BLaER1 (cell line): Measurements from ENCODE around the gene NOS1.
"Not testable (repeated sequence)": the region's sequence is repeated elsewhere in the genome, so short reads cannot be mapped to it uniquely, and the experiment has no call there.

ENCODE experiments used
- H3K27ac ChIP-seq: shearing (Covaris generic); formaldehyde crosslinking; 2 replicates; pipeline ENCODE4 v1.8.1; 2022
- H3K27me3 ChIP-seq: shearing (Covaris generic); formaldehyde crosslinking; 2 replicates; pipeline ENCODE4 v1.8.1; 2022
- H3K36me3 ChIP-seq: shearing (Covaris generic); formaldehyde crosslinking; 2 replicates; pipeline ENCODE4 v1.8.1; 2022
- H3K4me1 ChIP-seq: shearing (Covaris generic); formaldehyde crosslinking; 2 replicates; pipeline ENCODE4 v1.8.1; 2022
- H3K4me2 ChIP-seq: shearing (Covaris generic); formaldehyde crosslinking; 2 replicates; pipeline ENCODE4 v1.8.1; 2022
- H3K4me3 ChIP-seq: shearing (Covaris generic); formaldehyde crosslinking; 2 replicates; pipeline ENCODE4 v1.8.1; 2022
- H3K9ac ChIP-seq: shearing (Covaris generic); formaldehyde crosslinking; 2 replicates; pipeline ENCODE4 v1.8.1; 2022
- H3K9me3 ChIP-seq: shearing (Covaris generic); formaldehyde crosslinking; 2 replicates; pipeline ENCODE4 v1.8.1; 2022
- H4K20me1 ChIP-seq: shearing (Covaris generic); formaldehyde crosslinking; 2 replicates; pipeline ENCODE4 v1.8.1; 2022
- Cebpa-rat ChIP-seq: shearing (Covaris generic); IDR thresholded peaks from 2 replicates; pipeline ENCODE4 v1.8.1; 2022

NOS1 gene

GRCh38 chr12:117188961-117189724 is 172.3 kb downstream of the NOS1 start:
- H3K4me2 ChIP-seq: peak overlapping the region; percentile 92
- H4K20me1 ChIP-seq: peaks cover 17% of the 10 kb centered on the region
- H3K27ac ChIP-seq: peak overlapping the region; percentile 86; the same call in 1 of the 2 replicates
- H3K9ac ChIP-seq: peak overlapping the region; percentile 90
- H3K4me1 ChIP-seq: peaks cover 20% of the 10 kb centered on the region
- peak overlapping the region; percentile 87 for H3K4me3 ChIP-seq
- no peak for TF ChIP-seq Cebpa-rat
- no peaks in the 10 kb centered on the region for H3K27me3 ChIP-seq
- H3K9me3 ChIP-seq: peaks cover 18% of the 10 kb centered on the region
- H3K36me3 ChIP-seq: peaks cover 40% of the 10 kb centered on the region

GRCh38 chr12:117188121-117188665 is 173.2 kb downstream of the NOS1 start:
- no peaks in the 10 kb centered on the region for H3K27me3 ChIP-seq
- no peak overlapping the region for H3K4me3 ChIP-seq
- no peak overlapping the region for H3K9ac ChIP-seq
- H3K36me3 ChIP-seq: peaks cover 49% of the 10 kb centered on the region
- H3K27ac ChIP-seq: no peak overlapping the region
- peak overlapping the region; percentile 92 for H3K4me2 ChIP-seq
- peaks cover 20% of the 10 kb centered on the region for H3K4me1 ChIP-seq
- H3K9me3 ChIP-seq: peaks cover 28% of the 10 kb centered on the region
- H4K20me1 ChIP-seq: peaks cover 17% of the 10 kb centered on the region
- no peak for TF ChIP-seq Cebpa-rat

GRCh38 chr12:117187421-117187820 is 174.0 kb downstream of the NOS1 start:
- H3K27ac ChIP-seq: no peak overlapping the region
- no peak overlapping the region for H3K4me2 ChIP-seq
- no peak overlapping the region for H3K4me3 ChIP-seq
- no peak overlapping the region for H3K9ac ChIP-seq
- H4K20me1 ChIP-seq: peaks cover 17% of the 10 kb centered on the region
- H3K9me3 ChIP-seq: peaks cover 35% of the 10 kb centered on the region
- TF ChIP-seq Cebpa-rat: no peak
- no peaks in the 10 kb centered on the region for H3K27me3 ChIP-seq
- H3K36me3 ChIP-seq: peaks cover 57% of the 10 kb centered on the region
- peaks cover 20% of the 10 kb centered on the region for H3K4me1 ChIP-seq

GRCh38 chr12:117182866-117183265 is 178.6 kb downstream of the NOS1 start:
- H3K36me3 ChIP-seq: peaks cover 99% of the 10 kb centered on the region
- peaks cover 56% of the 10 kb centered on the region for H3K9me3 ChIP-seq
- H4K20me1 ChIP-seq: peaks cover 17% of the 10 kb centered on the region
- H3K27me3 ChIP-seq: no peaks in the 10 kb centered on the region
- no peak overlapping the region for H3K27ac ChIP-seq
- H3K9ac ChIP-seq: no peak overlapping the region
- H3K4me3 ChIP-seq: no peak overlapping the region
- no peak overlapping the region for H3K4me2 ChIP-seq
- no peak for TF ChIP-seq Cebpa-rat
- no peaks in the 10 kb centered on the region for H3K4me1 ChIP-seq

GRCh38 chr12:117181468-117181843 is 180.0 kb downstream of the NOS1 start:
- not testable (repeated sequence) for H3K27ac ChIP-seq, H3K4me2 ChIP-seq, H3K27me3 ChIP-seq, H3K4me1 ChIP-seq, H3K9ac ChIP-seq, H3K4me3 ChIP-seq
- Histone ChIP-seq H3K36me3 (peaks cover 100% of the 10 kb centered on the region), H4K20me1 (peaks cover 20% of the 10 kb centered on the region), H3K9me3 (peaks cover 56% of the 10 kb centered on the region)

GRCh38 chr12:117180758-117181467 is 180.5 kb downstream of the NOS1 start:
- H3K36me3 ChIP-seq: peaks cover 100% of the 10 kb centered on the region
- no peaks in the 10 kb centered on the region for H3K27me3 ChIP-seq
- peaks cover 25% of the 10 kb centered on the region for H4K20me1 ChIP-seq
- peaks cover 51% of the 10 kb centered on the region for H3K9me3 ChIP-seq
- H3K4me1 ChIP-seq: no peaks in the 10 kb centered on the region
- no peak overlapping the region for H3K4me3 ChIP-seq
- H3K4me2 ChIP-seq: no peak overlapping the region
- no peak for TF ChIP-seq Cebpa-rat
- H3K9ac ChIP-seq: no peak overlapping the region
- H3K27ac ChIP-seq: no peak overlapping the region

- peaks cover 32% of the 10 kb centered on the region for H4K20me1 ChIP-seq
- H3K9ac ChIP-seq: no peak overlapping the region
- no peak overlapping the region for H3K4me2 ChIP-seq
- no peak overlapping the region for H3K27ac ChIP-seq
- TF ChIP-seq Cebpa-rat: no peak
- peaks cover 34% of the 10 kb centered on the region for H3K9me3 ChIP-seq
- H3K4me3 ChIP-seq: no peak overlapping the region
- no peaks in the 10 kb centered on the region for H3K27me3 ChIP-seq
- no peaks in the 10 kb centered on the region for H3K4me1 ChIP-seq
- peaks cover 100% of the 10 kb centered on the region for H3K36me3 ChIP-seq
These were observed 182.7 kb downstream of the NOS1 start for GRCh38 chr12:117178745-117179144.

- no peaks in the 10 kb centered on the region for H3K4me1 ChIP-seq
- H3K36me3 ChIP-seq: peaks cover 100% of the 10 kb centered on the region
- H4K20me1 ChIP-seq: peaks cover 33% of the 10 kb centered on the region
- peaks cover 29% of the 10 kb centered on the region for H3K9me3 ChIP-seq
- no peaks in the 10 kb centered on the region for H3K27me3 ChIP-seq
- H3K9ac ChIP-seq: no peak overlapping the region
- H3K4me3 ChIP-seq: no peak overlapping the region
- H3K27ac ChIP-seq: no peak overlapping the region
- no peak for TF ChIP-seq Cebpa-rat
- H3K4me2 ChIP-seq: no peak overlapping the region
These were observed 183.1 kb downstream of the NOS1 start for GRCh38 chr12:117178301-117178700.

- H3K36me3 ChIP-seq: peaks cover 100% of the 10 kb centered on the region
These were observed 189.3 kb downstream of the NOS1 start for GRCh38 chr12:117172168-117172567.

GRCh38 chr12:117171499-117172162 is 189.8 kb downstream of the NOS1 start:
- no peak overlapping the region for H3K9ac ChIP-seq
- no peaks in the 10 kb centered on the region for H3K9me3 ChIP-seq
- no peak overlapping the region for H3K27ac ChIP-seq
- no peak overlapping the region for H3K4me3 ChIP-seq
- H4K20me1 ChIP-seq: peaks cover 50% of the 10 kb centered on the region
- H3K36me3 ChIP-seq: peaks cover 100% of the 10 kb centered on the region
- 0 out of 2 replicates have a peak, but pooled peaks cover 8% of the 10 kb centered on the region for H3K4me1 ChIP-seq
- H3K27me3 ChIP-seq: no peaks in the 10 kb centered on the region
- no peak overlapping the region for H3K4me2 ChIP-seq
- no peak for TF ChIP-seq Cebpa-rat

More at GRCh38 chr12:117172168-117172567, 189.3 kb downstream of the NOS1 start:
- 0 out of 2 replicates have a peak, but pooled peaks cover 8% of the 10 kb centered on the region for H3K4me1 ChIP-seq
- H3K4me2 ChIP-seq: no peak overlapping the region
- no peaks in the 10 kb centered on the region for H3K9me3 ChIP-seq
- TF ChIP-seq Cebpa-rat: no peak
- H3K27ac ChIP-seq: no peak overlapping the region
- H3K4me3 ChIP-seq: no peak overlapping the region
- H3K27me3 ChIP-seq: no peaks in the 10 kb centered on the region
- H3K9ac ChIP-seq: no peak overlapping the region
- peaks cover 49% of the 10 kb centered on the region for H4K20me1 ChIP-seq
